ENCODE data around the gene ADGRG1. TPM values are rescaled to one million over a fixed set of nuclear protein-coding genes. Genes with fewer than 3 reads are reported as not detected.

Gene ADGRG1
- total RNA-seq, 2 experiments from 2014 or later = 0.93 to 1.0 TPM

DNA sequence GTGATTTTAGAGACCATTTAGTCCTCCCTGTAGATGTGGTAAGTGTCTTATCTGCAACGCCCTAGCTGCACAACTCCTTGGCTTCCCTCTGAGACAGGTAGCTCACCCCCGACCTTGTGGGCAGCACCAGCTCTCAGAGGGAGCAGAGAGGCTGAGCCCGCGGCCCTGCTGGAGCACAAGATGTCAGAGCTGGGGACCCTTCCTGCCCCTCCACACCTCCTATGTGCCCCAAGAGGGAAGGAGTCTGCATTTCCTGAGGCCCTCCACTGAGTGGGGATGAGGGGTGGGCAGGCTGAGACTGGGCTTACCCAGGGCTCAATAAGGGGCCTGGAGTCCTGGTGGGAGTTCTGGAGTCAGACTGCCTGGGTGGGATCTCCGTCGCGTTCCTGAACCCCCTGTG, 12.2 kb upstream of the ADGRG1 start:
- H3K4me1 Mint-ChIP-seq (ENCODE audit: low read depth) = peaks cover 17% of the 10 kb centered on the region
- no peak for DNase-seq
- H3K36me3 Mint-ChIP-seq (ENCODE audit: low read depth) = no peaks in the 10 kb centered on the region
- intact Hi-C loops (cut with micrococcal nuclease) = no loop called here
- CTCF ChIA-PET = interaction anchor here (0.7 to 0.9 kb wide), 3 partner anchors 14 to 38 kb away, joined by 3 to 7 read pairs (median 3); no protein-coding TSS in a partner anchor
- H3K27ac Mint-ChIP-seq = peak overlapping the region; percentile 24
- H3K4me3 Mint-ChIP-seq = no peak overlapping the region
- no peaks in the 10 kb centered on the region for H3K27me3 Mint-ChIP-seq (ENCODE audit: low read depth)
- no peaks in the 10 kb centered on the region for H3K9me3 Mint-ChIP-seq

DNA sequence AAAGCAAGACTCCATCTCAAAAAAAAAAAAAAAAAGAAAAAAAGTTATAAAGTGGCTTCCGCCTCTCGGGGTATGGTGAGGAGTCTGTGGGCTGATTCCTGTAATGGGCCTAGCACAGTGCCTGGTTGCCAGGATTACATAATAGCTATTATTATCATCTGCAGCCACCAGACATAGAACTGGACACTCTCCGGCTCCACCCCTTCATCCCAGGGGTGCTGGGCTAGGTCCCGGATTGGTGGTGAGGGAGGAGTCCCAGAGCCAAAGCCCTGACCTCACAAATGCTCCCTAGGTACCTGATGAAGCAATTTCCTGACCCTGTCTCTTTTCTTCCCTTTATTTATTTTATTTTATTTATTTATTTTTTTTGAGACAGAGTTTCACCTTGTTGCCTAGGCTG, 11.6 kb upstream of the ADGRG1 start:
- no peaks in the 10 kb centered on the region for H3K27me3 Mint-ChIP-seq (ENCODE audit: low read depth)
- H3K4me1 Mint-ChIP-seq (ENCODE audit: low read depth) = peaks cover 11% of the 10 kb centered on the region
- CTCF ChIA-PET = interaction anchor here (0.6 to 0.7 kb wide), 3 partner anchors 32 to 40 kb away, joined by 3 to 7 read pairs (median 3); no protein-coding TSS in a partner anchor
- no peaks in the 10 kb centered on the region for H3K36me3 Mint-ChIP-seq (ENCODE audit: low read depth)
- H3K9me3 Mint-ChIP-seq = no peaks in the 10 kb centered on the region
- no peak overlapping the region for H3K27ac Mint-ChIP-seq
- no peak overlapping the region for H3K4me3 Mint-ChIP-seq
- DNase-seq = no peak
- intact Hi-C loops (cut with micrococcal nuclease) = no loop called here

DNA sequence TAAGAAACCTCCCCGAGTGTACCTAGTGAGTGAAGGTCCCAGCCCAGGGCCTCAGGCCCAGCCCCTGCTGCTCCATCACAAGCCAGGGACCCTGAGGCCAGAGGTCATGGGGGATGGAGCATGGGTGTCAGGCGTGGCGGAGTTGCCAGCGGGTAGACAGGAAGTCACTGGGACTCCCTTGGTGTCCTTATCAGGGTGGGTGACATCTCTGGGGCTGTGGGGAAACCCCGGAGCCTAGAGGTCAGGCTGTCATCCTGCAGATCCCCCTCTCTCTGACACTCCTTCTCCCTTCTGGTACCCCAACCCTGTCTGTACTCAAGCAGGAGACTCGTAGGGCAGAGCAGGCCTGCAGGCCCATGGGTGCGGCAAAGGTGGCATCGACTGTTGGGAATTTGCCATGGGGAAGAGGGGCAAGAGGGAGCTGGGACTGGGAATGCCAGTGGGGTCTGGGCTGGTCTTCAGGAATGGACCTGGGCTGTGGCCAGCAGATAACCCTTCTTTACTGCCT, 10.8 kb upstream of the ADGRG1 start:
- H3K4me3 Mint-ChIP-seq = no peak overlapping the region
- peaks cover 11% of the 10 kb centered on the region for H3K4me1 Mint-ChIP-seq (ENCODE audit: low read depth)
- no peak for DNase-seq
- intact Hi-C loops (cut with micrococcal nuclease) = no loop called here
- H3K27me3 Mint-ChIP-seq (ENCODE audit: low read depth) = no peaks in the 10 kb centered on the region
- H3K36me3 Mint-ChIP-seq (ENCODE audit: low read depth) = no peaks in the 10 kb centered on the region
- CTCF ChIA-PET = interaction anchor here (1.1 kb wide), 1 partner anchor 11 kb away, joined by 3 read pairs; the partner anchor contains the start of gene ADGRG1
- H3K27ac Mint-ChIP-seq = no peak overlapping the region
- H3K9me3 Mint-ChIP-seq = no peaks in the 10 kb centered on the region

- DNase-seq = no peak
- CTCF ChIA-PET = interaction anchor here (1.1 kb wide), 1 partner anchor 10 kb away, joined by 3 read pairs; the partner anchor contains the start of gene ADGRG1
- Mint-ChIP-seq H3K27ac (no peak overlapping the region), H3K36me3 (ENCODE audit: low read depth) (no peaks in the 10 kb centered on the region), H3K27me3 (ENCODE audit: low read depth) (no peaks in the 10 kb centered on the region), H3K4me3 (no peak overlapping the region), H3K9me3 (no peaks in the 10 kb centered on the region), H3K4me1 (ENCODE audit: low read depth) (peaks cover 11% of the 10 kb centered on the region)
- intact Hi-C loops (cut with micrococcal nuclease) = no loop called here
Measured at GRCh38 chr16:57618296-57619132, 9.9 kb upstream of the ADGRG1 start.

GRCh38 chr16:57619133-57619605, 9.3 kb upstream of the ADGRG1 start:
- CTCF ChIA-PET = no interaction called here
- no peak overlapping the region for H3K4me3 Mint-ChIP-seq
- no peak overlapping the region for H3K27ac Mint-ChIP-seq
- no peaks in the 10 kb centered on the region for H3K9me3 Mint-ChIP-seq
- H3K36me3 Mint-ChIP-seq (ENCODE audit: low read depth) = no peaks in the 10 kb centered on the region
- intact Hi-C loops (cut with micrococcal nuclease) = no loop called here
- H3K27me3 Mint-ChIP-seq (ENCODE audit: low read depth) = no peaks in the 10 kb centered on the region
- DNase-seq = no peak
- H3K4me1 Mint-ChIP-seq (ENCODE audit: low read depth) = peaks cover 9% of the 10 kb centered on the region

GRCh38 chr16:57619606-57620334, 8.7 kb upstream of the ADGRG1 start:
- Mint-ChIP-seq H3K4me1 (ENCODE audit: low read depth) (peaks cover 3% of the 10 kb centered on the region), H3K9me3 (no peaks in the 10 kb centered on the region), H3K4me3 (no peak overlapping the region), H3K36me3 (ENCODE audit: low read depth) (no peaks in the 10 kb centered on the region), H3K27me3 (ENCODE audit: low read depth) (no peaks in the 10 kb centered on the region), H3K27ac (no peak overlapping the region)
- DNase-seq = no peak
- CTCF ChIA-PET = no interaction called here
- intact Hi-C loops (cut with micrococcal nuclease) = no loop called here

DNA sequence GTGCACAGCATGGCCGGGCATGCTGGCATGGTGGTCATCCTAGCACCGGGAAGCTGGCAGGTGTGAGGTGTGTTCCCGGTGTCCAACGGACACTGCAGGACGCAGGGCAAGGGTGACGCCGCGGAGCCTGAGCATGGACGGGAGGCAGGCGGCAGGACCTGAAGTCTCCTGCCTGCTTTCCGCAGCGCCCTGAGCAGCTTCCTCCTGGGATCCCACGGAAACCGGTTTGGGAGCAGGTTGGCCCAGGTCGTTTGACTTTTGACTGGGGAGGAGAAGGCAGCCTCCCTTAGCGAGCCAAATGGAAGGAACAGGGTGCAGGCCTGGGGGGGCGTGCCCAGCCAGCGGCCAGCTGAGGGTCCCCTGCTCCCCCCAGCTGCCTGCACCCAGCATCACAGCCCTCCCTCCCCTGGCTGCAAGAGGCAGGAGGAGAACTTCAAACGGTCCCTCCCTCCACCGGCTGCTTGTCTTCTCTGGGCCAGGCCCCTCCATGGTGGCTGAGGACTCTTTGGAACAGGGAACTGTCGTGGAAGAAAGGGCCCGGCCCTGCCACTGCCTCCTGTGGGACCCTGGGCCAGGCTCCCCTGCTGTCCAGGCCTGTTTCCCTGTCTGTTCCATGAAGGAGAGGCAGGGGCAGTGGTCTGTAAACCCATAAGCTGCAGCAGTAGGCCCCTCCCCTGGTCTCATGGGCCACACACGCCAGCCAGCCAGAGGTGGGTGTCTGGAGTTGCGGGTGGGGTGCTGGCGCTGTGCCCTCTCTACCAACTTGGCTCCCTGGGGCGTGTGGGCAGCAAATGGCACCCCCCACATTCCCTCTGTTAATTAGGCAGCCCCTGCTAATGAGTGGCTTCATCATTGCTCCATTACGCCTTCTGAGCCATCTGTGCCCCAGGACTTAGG, 7.8 kb upstream of the ADGRG1 start:
- no peak overlapping the region for H3K4me3 Mint-ChIP-seq
- no peaks in the 10 kb centered on the region for H3K4me1 Mint-ChIP-seq (ENCODE audit: low read depth)
- no peaks in the 10 kb centered on the region for H3K36me3 Mint-ChIP-seq (ENCODE audit: low read depth)
- intact Hi-C loops (cut with micrococcal nuclease) = no loop called here
- DNase-seq = no peak
- no peak overlapping the region for H3K27ac Mint-ChIP-seq
- H3K9me3 Mint-ChIP-seq = no peaks in the 10 kb centered on the region
- CTCF ChIA-PET = interaction anchor here (1.1 to 2.7 kb wide), 2 partner anchors 23 to 29 kb away, joined by 3 to 8 read pairs; no protein-coding TSS in a partner anchor
- no peaks in the 10 kb centered on the region for H3K27me3 Mint-ChIP-seq (ENCODE audit: low read depth)

GRCh38 chr16:57621521-57622271, 6.7 kb upstream of the ADGRG1 start:
- no peaks in the 10 kb centered on the region for H3K4me1 Mint-ChIP-seq (ENCODE audit: low read depth)
- no peak overlapping the region for H3K4me3 Mint-ChIP-seq
- CTCF ChIA-PET = interaction anchor here (0.6 to 2.7 kb wide), 3 partner anchors 13 to 28 kb away, joined by 3 to 8 read pairs (median 6); no protein-coding TSS in a partner anchor

DNA sequence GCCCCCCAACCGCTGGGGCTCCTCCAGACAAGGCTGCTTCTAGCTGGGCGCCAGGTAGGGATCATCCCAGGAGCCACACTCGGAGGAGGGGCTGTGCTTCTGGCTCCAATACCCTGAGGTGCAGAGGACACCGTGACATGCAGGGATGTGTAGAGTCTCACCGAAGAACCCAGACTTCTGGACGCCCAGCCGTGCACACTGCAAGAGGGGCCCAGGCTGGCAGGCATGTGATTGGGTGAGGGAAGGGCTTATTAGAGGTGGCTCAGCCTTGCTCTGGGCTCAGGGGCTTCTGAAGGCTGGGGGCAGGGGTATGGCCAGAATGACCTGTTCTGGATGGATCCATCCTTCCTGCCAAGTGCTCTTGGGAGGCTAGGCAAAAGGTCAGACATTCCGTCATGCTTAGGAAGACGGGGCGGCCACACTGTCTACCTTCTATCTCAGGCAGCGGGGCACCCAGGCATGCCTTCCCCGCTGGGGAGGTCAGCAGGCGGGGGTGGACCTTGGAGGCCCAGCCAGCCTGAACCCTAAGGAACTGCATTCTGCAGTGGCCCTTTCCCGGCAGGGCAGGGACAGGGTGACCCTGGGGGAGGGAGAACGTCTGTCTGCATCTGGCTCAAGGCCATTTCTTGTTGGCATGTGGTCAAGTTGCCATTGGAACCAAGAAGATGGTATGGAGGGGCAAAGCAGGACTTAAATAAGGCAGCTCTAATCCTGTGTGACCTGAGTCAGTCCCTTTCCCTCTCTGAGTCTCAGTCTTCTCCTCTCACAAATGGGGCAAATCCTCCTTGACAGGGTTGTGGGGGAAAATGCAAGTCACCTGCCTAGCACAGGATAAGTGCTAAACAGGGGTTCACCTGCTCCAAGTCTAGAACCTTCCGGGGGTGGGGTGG, 5.8 kb upstream of the ADGRG1 start:
- Mint-ChIP-seq H3K9me3 (no peaks in the 10 kb centered on the region), H3K4me3 (no peak overlapping the region), H3K4me1 (ENCODE audit: low read depth) (no peaks in the 10 kb centered on the region), H3K36me3 (ENCODE audit: low read depth) (no peaks in the 10 kb centered on the region), H3K27me3 (ENCODE audit: low read depth) (peaks cover 2% of the 10 kb centered on the region), H3K27ac (no peak overlapping the region)
- DNase-seq = no peak
- intact Hi-C loops (cut with micrococcal nuclease) = no loop called here
- CTCF ChIA-PET = interaction anchor here (0.7 to 2.7 kb wide), 3 partner anchors 13 to 30 kb away, joined by 3 to 8 read pairs (median 3); no protein-coding TSS in a partner anchor

More at GRCh38 chr16:57621521-57622271, 6.7 kb upstream of the ADGRG1 start:
- Mint-ChIP-seq H3K9me3 (no peaks in the 10 kb centered on the region), H3K36me3 (ENCODE audit: low read depth) (no peaks in the 10 kb centered on the region), H3K27ac (peak overlapping the region; percentile 39), H3K27me3 (ENCODE audit: low read depth) (no peaks in the 10 kb centered on the region)
- intact Hi-C loops (cut with micrococcal nuclease) = no loop called here
- no peak for DNase-seq

GRCh38 chr16:57623251-57624043, 5.0 kb upstream of the ADGRG1 start:
- Mint-ChIP-seq H3K4me3 (no peak overlapping the region), H3K36me3 (ENCODE audit: low read depth) (no peaks in the 10 kb centered on the region), H3K9me3 (no peaks in the 10 kb centered on the region), H3K27ac (no peak overlapping the region), H3K4me1 (ENCODE audit: low read depth) (peaks cover 5% of the 10 kb centered on the region), H3K27me3 (ENCODE audit: low read depth) (peaks cover 6% of the 10 kb centered on the region)
- CTCF ChIA-PET = interaction anchor here (0.7 to 1.4 kb wide), 2 partner anchors 14 to 31 kb away, joined by 3 read pairs; no protein-coding TSS in a partner anchor
- intact Hi-C loops (cut with micrococcal nuclease) = no loop called here
- no peak for DNase-seq
